H1 (cell line): Measurements from ENCODE around the gene PRKD3. TPM values are rescaled to one million over a fixed set of nuclear protein-coding genes. Genes with fewer than 3 reads are reported as not detected.

Experiments
- CTCF ChIA-PET: fragments of 300-600 bp; sonication (Branson Sonifier 250); formaldehyde crosslinking; loops from one replicate; lab custom pipeline; 2021; ENCODE audit not compliant: partially characterized antibody; lab: Charles Lee
- POLR2A ChIA-PET: fragments of 300-600 bp; sonication (Branson Sonifier 250); formaldehyde crosslinking; loops from one replicate; lab custom pipeline; 2021; ENCODE audit warnings: inconsistent platforms; ENCODE audit not compliant: partially characterized antibody; lab: Charles Lee
- DNase-seq, 2 experiments: peaks; one replicate each; pipeline versions ENCODE4 v3.0.0 to v3.0.0-alpha.2; 2010 to 2022; ENCODE audit warnings: low spot score in 2 of 2, low read depth in 1 of 2, mixed read lengths in 1 of 2
- FAIRE-seq: peaks from 2 replicates; lab custom pipeline; 2011; peaks lifted over from hg19 to GRCh38; lab: Jason Lieb, UNC
- H2AFZ ChIP-seq: 2 replicates; pipeline ENCODE4 v1.8.1; 2012; ENCODE audit warnings: low read length, inconsistent platforms
- H2AK5ac ChIP-seq: 2 replicates; pipeline ENCODE4 v1.6.1; 2013; ENCODE audit warnings: low read depth, low read length
- H2BK120ac ChIP-seq: replicated peaks from 2 replicates; pipeline ENCODE3; 2013; ENCODE audit warnings: low read depth, low read length, inconsistent platforms
- H2BK12ac ChIP-seq: 2 replicates; pipeline ENCODE4 v1.6.1; 2013; ENCODE audit warnings: low read depth, low read length
- H2BK15ac ChIP-seq: 2 replicates; pipeline ENCODE4 v1.6.1; 2013; ENCODE audit warnings: low read length
- H2BK20ac ChIP-seq: 2 replicates; pipeline ENCODE4 v1.6.1; 2013; ENCODE audit warnings: low read length
- H2BK5ac ChIP-seq: 2 replicates; pipeline ENCODE4 v1.6.1; 2013; ENCODE audit warnings: low read depth, low read length
- H3K14ac ChIP-seq: 2 replicates; pipeline ENCODE4 v1.6.1; 2013; ENCODE audit warnings: inconsistent platforms; ENCODE audit not compliant: insufficient read length
- H3K18ac ChIP-seq: 2 replicates; pipeline ENCODE4 v1.6.1; 2013; ENCODE audit warnings: low read length; ENCODE audit errors: extremely low read depth
- H3K23ac ChIP-seq: 2 replicates; pipeline ENCODE4 v1.6.1; 2013; ENCODE audit warnings: inconsistent platforms; ENCODE audit not compliant: insufficient read length
- H3K23me2 ChIP-seq: 2 replicates; pipeline ENCODE4 v1.6.1; 2013; ENCODE audit warnings: low read depth, low read length
- H3K27ac ChIP-seq: 2 replicates; pipeline ENCODE4 v1.6.1; 2011; ENCODE audit warnings: low read depth, low read length, inconsistent platforms
- H3K27me3 ChIP-seq, 4 experiments: replicated peaks in 1 of 4; 1 replicate in 1 of 4; 2 replicates in 3 of 4; pipeline versions ENCODE4 v1.6.1 to v1.8.1; 2011 to 2013; ENCODE audit warnings: low read length in 3 of 4, mild to moderate bottlenecking in 3 of 4, inconsistent platforms in 2 of 4, mixed read lengths in 2 of 4, moderate library complexity in 1 of 4; ENCODE audit not compliant: control insufficient read depth in 3 of 4, insufficient read depth in 3 of 4; ENCODE audit errors: extremely low read depth in 1 of 4
- H3K36me3 ChIP-seq, 4 experiments: 2 replicates each; pipeline versions ENCODE4 v1.6.1 to v1.8.1; 2011 to 2013; ENCODE audit warnings: mild to moderate bottlenecking in 4 of 4, low read length in 3 of 4, moderate library complexity in 2 of 4, control low read depth in 1 of 4, inconsistent platforms in 1 of 4; ENCODE audit not compliant: insufficient read depth in 4 of 4, control insufficient read depth in 2 of 4
- H3K4ac ChIP-seq: replicated peaks from 2 replicates; pipeline ENCODE3; 2013; ENCODE audit warnings: low read length, low read depth, mixed read lengths, inconsistent platforms; ENCODE audit not compliant: insufficient read length
- H3K4me1 ChIP-seq, 4 experiments: replicated peaks in 1 of 4; 1 replicate in 1 of 4; 2 replicates in 3 of 4; pipeline versions ENCODE4 v1.6.1 to v1.8.1; 2011 to 2013; ENCODE audit warnings: low read length in 3 of 4, inconsistent platforms in 2 of 4, mixed read lengths in 1 of 4; ENCODE audit not compliant: insufficient read depth in 4 of 4, control insufficient read depth in 3 of 4
- H3K4me2 ChIP-seq, 2 experiments: 2 replicates each; pipeline versions ENCODE4 v1.6.1 to v1.8.1; 2011 to 2013; ENCODE audit warnings: low read depth in 2 of 2, low read length in 2 of 2, control low read depth in 1 of 2, inconsistent platforms in 1 of 2, mild to moderate bottlenecking in 1 of 2; ENCODE audit not compliant: insufficient read depth in 1 of 2
- H3K4me3 ChIP-seq, 4 experiments: fragments of 200-600, 300-600 bp in 1 of 4; sonication (generic), shearing (Covaris generic), sonication (Bioruptor Twin) in 1 of 4; 2 replicates each; pipeline versions ENCODE4 v1.5.1 to v1.8.1; 2011 to 2016; ENCODE audit warnings: low read length in 4 of 4, low read depth in 3 of 4, control low read depth in 2 of 4, inconsistent platforms in 2 of 4, mild to moderate bottlenecking in 2 of 4, mixed read lengths in 1 of 4, moderate library complexity in 1 of 4; ENCODE audit not compliant: insufficient read depth in 2 of 4; ENCODE audit errors: extremely low read depth in 1 of 4
- H3K56ac ChIP-seq: replicated peaks from 2 replicates; pipeline ENCODE3; 2013; ENCODE audit warnings: low read depth, mild to moderate bottlenecking, mixed read lengths, low read length, inconsistent platforms; ENCODE audit not compliant: insufficient read length
- H3K79me1 ChIP-seq: 2 replicates; pipeline ENCODE4 v1.6.1; 2013; ENCODE audit warnings: low read depth, low read length, control low read depth
- H3K79me2 ChIP-seq, 2 experiments: 2 replicates each; pipeline versions ENCODE4 v1.6.1 to v1.8.1; 2012 to 2013; ENCODE audit warnings: low read length in 2 of 2, mild to moderate bottlenecking in 2 of 2, inconsistent platforms in 1 of 2; ENCODE audit not compliant: insufficient read depth in 2 of 2, control insufficient read depth in 1 of 2
- H3K9ac ChIP-seq, 4 experiments: replicated peaks in 1 of 4; 1 replicate in 1 of 4; 2 replicates in 3 of 4; pipeline versions ENCODE4 v1.6.1 to v1.8.1; 2011 to 2013; ENCODE audit warnings: low read depth in 3 of 4, low read length in 3 of 4, control low read depth in 2 of 4, mild to moderate bottlenecking in 2 of 4, moderate library complexity in 2 of 4, inconsistent platforms in 1 of 4; ENCODE audit errors: extremely low read depth in 1 of 4
- H3K9me3 ChIP-seq, 2 experiments: 2 replicates each; pipeline versions ENCODE4 v1.6.1 to v1.8.1; 2012 to 2013; ENCODE audit warnings: mild to moderate bottlenecking in 2 of 2, moderate library complexity in 2 of 2, control low read depth in 1 of 2, inconsistent platforms in 1 of 2, low read depth in 1 of 2, low read length in 1 of 2, mixed read lengths in 1 of 2; ENCODE audit not compliant: insufficient read depth in 2 of 2
- H4K20me1 ChIP-seq, 2 experiments: replicated peaks in 1 of 2; 2 replicates each; pipeline versions ENCODE3 to v1.8.1; 2011 to 2013; ENCODE audit warnings: inconsistent platforms in 2 of 2, low read length in 2 of 2, mild to moderate bottlenecking in 1 of 2; ENCODE audit not compliant: insufficient read depth in 2 of 2, control insufficient read depth in 1 of 2
- H4K5ac ChIP-seq: 2 replicates; pipeline ENCODE4 v1.6.1; 2013; ENCODE audit warnings: low read length, low read depth, mixed read lengths, inconsistent platforms; ENCODE audit not compliant: insufficient read length
- H4K8ac ChIP-seq: 2 replicates; pipeline ENCODE4 v1.8.0; 2013; ENCODE audit warnings: mild to moderate bottlenecking, moderate library complexity, low read length, inconsistent platforms; ENCODE audit not compliant: insufficient read depth; ENCODE audit errors: extremely low read depth
- H4K91ac ChIP-seq: replicated peaks from 2 replicates; pipeline ENCODE3; 2013; ENCODE audit warnings: low read length, mixed read lengths, inconsistent platforms; ENCODE audit not compliant: insufficient read length
- ASH2L ChIP-seq: fragments of 200-600, 300-600 bp; sonication (generic); IDR thresholded peaks from one replicate; pipeline ENCODE4 v1.7.1; 2017; ENCODE audit warnings: low read length
- CTCF ChIP-seq, 3 experiments: IDR thresholded peaks; 1 replicate in 2 of 3; 2 replicates in 1 of 3; pipeline versions ENCODE4 v1.5.1 to v1.6.1; 2011; ENCODE audit warnings: low read length in 3 of 3, mild to moderate bottlenecking in 3 of 3, inconsistent platforms in 2 of 3, low read depth in 1 of 3, moderate library complexity in 1 of 3; ENCODE audit not compliant: insufficient read depth in 1 of 3; ENCODE audit errors: control extremely low read depth in 1 of 3
- EGR1 ChIP-seq: IDR thresholded peaks from 2 replicates; pipeline ENCODE4 v1.6.1; 2011; ENCODE audit warnings: low read depth, low read length, borderline replicate concordance
- EZH2 ChIP-seq: fragments of 200-600 bp; sonication (generic); IDR thresholded peaks from 2 replicates; pipeline ENCODE4 v1.7.1; 2012; ENCODE audit warnings: low read depth, mild to moderate bottlenecking, moderate library complexity, low read length, inconsistent platforms; ENCODE audit not compliant: severe bottlenecking
- HDAC2 ChIP-seq, 2 experiments: fragments of 300-600 bp in 1 of 2; sonication (generic) in 1 of 2; IDR thresholded peaks; 2 replicates each; pipeline ENCODE4 v1.6.1; 2011 to 2012; ENCODE audit warnings: low read depth in 2 of 2, low read length in 2 of 2, mild to moderate bottlenecking in 2 of 2, moderate library complexity in 2 of 2, borderline replicate concordance in 1 of 2, inconsistent platforms in 1 of 2
- KDM4A ChIP-seq: IDR thresholded peaks from one replicate; pipeline ENCODE4 v1.7.1; 2012; ENCODE audit warnings: low read depth, mild to moderate bottlenecking, moderate library complexity, low read length, inconsistent platforms; ENCODE audit not compliant: severe bottlenecking
- KDM5A ChIP-seq: fragments of 200-600 bp; IDR thresholded peaks from 2 replicates; pipeline ENCODE4 v1.7.1; 2012; ENCODE audit warnings: mild to moderate bottlenecking, low read length, inconsistent platforms, mixed read lengths
- PHF8 ChIP-seq: fragments of 200-600 bp; sonication (generic); conservative IDR thresholded peaks from 2 replicates; pipeline ENCODE4 v1.7.1; 2012; ENCODE audit warnings: low read depth, mild to moderate bottlenecking, inconsistent platforms, low read length, moderate library complexity
- SAP30 ChIP-seq: fragments of 300-600 bp; sonication (generic); IDR thresholded peaks from 2 replicates; pipeline ENCODE4 v1.7.1; 2012; ENCODE audit warnings: low read length, moderate library complexity, mild to moderate bottlenecking, inconsistent platforms; ENCODE audit not compliant: insufficient read depth, insufficient replicate concordance
- SP2 ChIP-seq: IDR thresholded peaks from 2 replicates; pipeline ENCODE4 v1.6.1; 2012; ENCODE audit warnings: mild to moderate bottlenecking, low read length, inconsistent platforms
- WGBS, 2 experiments: shearing (Covaris generic) in 1 of 2; methylation state at CpG; one replicate each; pipeline versions ENCODE4 v1.1.6 to v1.1.7; 2013 to 2015; ENCODE audit warnings: low lambda C conversion rate in 2 of 2, mixed read lengths in 2 of 2, inconsistent platforms in 1 of 2, low coverage in 1 of 2, missing lambda C conversion rate in 1 of 2; ENCODE audit not compliant: insufficient replicate concordance in 2 of 2, insufficient coverage in 1 of 2, insufficient read length in 1 of 2; ENCODE audit errors: extremely low coverage in 1 of 2, missing lambda C conversion rate in 1 of 2; 5-methylcytosine and 5-hydroxymethylcytosine counted together
- polyA plus RNA-seq, 7 experiments: library from polyadenylated mRNA; depleted of rRNA in 3 of 7; stranded (reverse) in 5 of 7; unstranded in 2 of 7; fragments of >200 nt in 5 of 7; fragments of 200-250 nt in 2 of 7; gene quantifications; 1 replicate in 5 of 7; 2 replicates in 1 of 7; 4 replicates in 1 of 7; pipeline versions ENCODE4 v1.2.1 to v1.2.3, GENCODE V29; 2011 to 2013; ENCODE audit warnings: missing spikeins in 2 of 7, mixed read lengths in 2 of 7
- total RNA-seq: library from RNA; stranded (reverse); fragmentation: NEBNext Ultra II Directional; extraction: Animal tissue kit (Norgen Biotek cat#: 25700); gene quantifications from 2 replicates; pipeline ENCODE4 v1.2.1, GENCODE V29; 2021

PRKD3 gene
- total and polyA plus RNA-seq, 2 of the 8 experiments (the other 6 are each of a cell fraction or from before 2014, with no cell fraction given), result 12.0 to 63.3 TPM

- POLR2A ChIA-PET, result no interaction called here
- no peak for TF ChIP-seq SAP30
- no peak for TF ChIP-seq PHF8
- TF ChIP-seq EGR1, result no peak
- TF ChIP-seq ASH2L, result no peak
- no peak for TF ChIP-seq CTCF (IDR thresholded peaks at IDR 0.05; ENCODE audit: control extremely low read depth in 1 of 3, insufficient read depth in 1 of 3, low read depth in 1 of 3, low read length in 3 of 3)
- no peak for TF ChIP-seq SP2
- no peak for TF ChIP-seq KDM5A
- no peak for TF ChIP-seq KDM4A
- no peak for TF ChIP-seq EZH2
- no peak for TF ChIP-seq HDAC2 (IDR thresholded peaks at IDR 0.05; ENCODE audit: borderline replicate concordance in 1 of 2, low read depth in 2 of 2, low read length in 2 of 2)
- H2AK5ac ChIP-seq, result no peak overlapping the region
- H2BK12ac ChIP-seq, result no peak overlapping the region
- H4K20me1 ChIP-seq, result no peaks in the 10 kb centered on the region
- CTCF ChIA-PET, result interaction anchor here (0.9 kb wide), 1 partner anchor 9 kb away, joined by 4 read pairs; no protein-coding TSS in a partner anchor
- H3K4me1 ChIP-seq, result no peaks in the 10 kb centered on the region
- no peaks in the 10 kb centered on the region for H3K23me2 ChIP-seq
- DNase-seq (no peak), FAIRE-seq (no peak)
- no peak overlapping the region for H3K23ac ChIP-seq
- no peaks in the 10 kb centered on the region for H3K79me2 ChIP-seq
- H3K14ac ChIP-seq, result no peak overlapping the region
- no peaks in the 10 kb centered on the region for H3K79me1 ChIP-seq
- no peaks in the 10 kb centered on the region for H3K9me3 ChIP-seq
- no peak overlapping the region for H2AFZ ChIP-seq
- no peak overlapping the region for H3K9ac ChIP-seq
- H2BK15ac ChIP-seq, result no peak overlapping the region
- 84% methylated on average over 4 of the region's 4 CpGs; no CpG with 5 or more reads in 1 of the 2 experiments for WGBS, 2 experiments
- no peak overlapping the region for H3K4ac ChIP-seq
- H3K4me2 ChIP-seq, result no peak overlapping the region
- no peak overlapping the region for H2BK5ac ChIP-seq
- no peak overlapping the region for H2BK120ac ChIP-seq
- no peak overlapping the region for H3K56ac ChIP-seq
- H3K27ac ChIP-seq, result no peak overlapping the region
- no peak overlapping the region for H4K8ac ChIP-seq
- no peak overlapping the region for H4K91ac ChIP-seq
- H3K4me3 ChIP-seq, result no peak overlapping the region
- H4K5ac ChIP-seq, result no peak overlapping the region
- H3K27me3 ChIP-seq, result no peaks in the 10 kb centered on the region
- H3K36me3 ChIP-seq, result no peaks in the 10 kb centered on the region
- H2BK20ac ChIP-seq, result no peak overlapping the region
- H3K18ac ChIP-seq, result no peak overlapping the region
Measured at GRCh38 chr2:37357530-37357929, 32.9 kb upstream of the PRKD3 start.
